ENCODE measurements around the gene TEK. TPM values are rescaled to one million over a fixed set of nuclear protein-coding genes. Genes with fewer than 3 reads are reported as not detected.

TEK gene
- total RNA-seq, 3 donors from 2014 or later: 5.9 to 15.2 (median 14.4) TPM

DNA sequence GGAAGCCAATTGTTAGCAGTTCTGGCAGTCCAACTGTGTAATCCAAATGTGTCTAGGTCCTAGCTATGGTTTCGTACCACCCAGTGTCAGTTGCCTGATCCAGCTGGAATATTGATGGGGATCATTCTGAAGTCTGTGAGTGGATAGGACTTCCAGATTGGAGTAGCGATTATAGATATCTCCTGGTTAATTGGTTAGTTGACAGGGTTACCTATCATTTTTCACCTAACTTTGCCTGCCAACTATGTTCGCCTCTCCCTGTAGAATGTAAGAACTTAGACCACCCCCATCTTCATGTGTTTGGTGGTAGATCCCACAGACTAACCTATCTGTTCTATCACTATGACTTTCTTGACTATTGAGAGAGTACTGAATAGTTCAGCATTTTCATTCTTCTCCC is 59.9 kb downstream of the TEK start:
- no peak overlapping the region for H3K4me3 ChIP-seq
- H3K4me1 ChIP-seq: no peaks in the 10 kb centered on the region
- DNase-seq (ENCODE audit: low spot score in 2 of 2): no peak
- intact Hi-C loops (cut with DNase I; ENCODE audit: low total_unique reads): no loop called here
- H3K27me3 ChIP-seq: no peaks in the 10 kb centered on the region
- TF ChIP-seq POLR2AphosphoS5 (IDR thresholded peaks at IDR 0.05) (no peak), POLR2A (IDR thresholded peaks at IDR 0.05) (no peak)
- TF ChIP-seq, protein P1, sequence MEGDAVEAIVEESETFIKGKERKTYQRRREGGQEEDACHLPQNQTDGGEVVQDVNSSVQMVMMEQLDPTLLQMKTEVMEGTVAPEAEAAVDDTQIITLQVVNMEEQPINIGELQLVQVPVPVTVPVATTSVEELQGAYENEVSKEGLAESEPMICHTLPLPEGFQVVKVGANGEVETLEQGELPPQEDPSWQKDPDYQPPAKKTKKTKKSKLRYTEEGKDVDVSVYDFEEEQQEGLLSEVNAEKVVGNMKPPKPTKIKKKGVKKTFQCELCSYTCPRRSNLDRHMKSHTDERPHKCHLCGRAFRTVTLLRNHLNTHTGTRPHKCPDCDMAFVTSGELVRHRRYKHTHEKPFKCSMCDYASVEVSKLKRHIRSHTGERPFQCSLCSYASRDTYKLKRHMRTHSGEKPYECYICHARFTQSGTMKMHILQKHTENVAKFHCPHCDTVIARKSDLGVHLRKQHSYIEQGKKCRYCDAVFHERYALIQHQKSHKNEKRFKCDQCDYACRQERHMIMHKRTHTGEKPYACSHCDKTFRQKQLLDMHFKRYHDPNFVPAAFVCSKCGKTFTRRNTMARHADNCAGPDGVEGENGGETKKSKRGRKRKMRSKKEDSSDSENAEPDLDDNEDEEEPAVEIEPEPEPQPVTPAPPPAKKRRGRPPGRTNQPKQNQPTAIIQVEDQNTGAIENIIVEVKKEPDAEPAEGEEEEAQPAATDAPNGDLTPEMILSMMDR (IDR thresholded peaks at IDR 0.05): no peak
- H3K9me3 ChIP-seq: no peaks in the 10 kb centered on the region
- no peaks in the 10 kb centered on the region for H3K36me3 ChIP-seq
- no peak overlapping the region for H3K27ac ChIP-seq

DNA sequence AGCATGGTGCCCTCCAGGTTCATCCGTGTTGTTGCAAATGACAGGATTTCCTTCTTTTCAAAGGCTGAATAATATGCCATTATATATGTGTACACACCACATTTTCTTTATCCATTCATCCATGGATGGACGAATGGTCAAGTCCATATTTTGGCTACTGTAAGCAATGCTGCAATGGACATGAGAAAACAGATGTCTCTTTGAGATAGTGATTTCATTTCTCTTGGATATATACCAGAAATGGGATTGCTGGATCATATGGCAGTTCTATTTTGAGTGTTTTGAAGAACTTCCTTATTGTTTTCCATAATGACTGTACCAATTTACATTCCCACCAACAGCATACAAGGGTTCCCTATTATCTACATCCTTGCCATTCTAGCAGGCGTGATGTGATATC is 67.9 kb downstream of the TEK start:
- Histone ChIP-seq H3K4me1 (no peaks in the 10 kb centered on the region), H3K27ac (no peak overlapping the region), H3K36me3 (no peaks in the 10 kb centered on the region), H3K4me3 (no peak overlapping the region), H3K27me3 (no peaks in the 10 kb centered on the region), H3K9me3 (peaks cover 0 to 5% of the 10 kb centered on the region in 2 donors)
- no peak for DNase-seq (ENCODE audit: low spot score in 2 of 2)
- TF ChIP-seq POLR2AphosphoS5 (IDR thresholded peaks at IDR 0.05) (no peak), POLR2A (IDR thresholded peaks at IDR 0.05) (no peak)
- intact Hi-C loops (cut with DNase I; ENCODE audit: low total_unique reads): loop anchor here (5.0 kb wide), 1 partner anchor 390 kb away; no protein-coding TSS in a partner anchor

DNA sequence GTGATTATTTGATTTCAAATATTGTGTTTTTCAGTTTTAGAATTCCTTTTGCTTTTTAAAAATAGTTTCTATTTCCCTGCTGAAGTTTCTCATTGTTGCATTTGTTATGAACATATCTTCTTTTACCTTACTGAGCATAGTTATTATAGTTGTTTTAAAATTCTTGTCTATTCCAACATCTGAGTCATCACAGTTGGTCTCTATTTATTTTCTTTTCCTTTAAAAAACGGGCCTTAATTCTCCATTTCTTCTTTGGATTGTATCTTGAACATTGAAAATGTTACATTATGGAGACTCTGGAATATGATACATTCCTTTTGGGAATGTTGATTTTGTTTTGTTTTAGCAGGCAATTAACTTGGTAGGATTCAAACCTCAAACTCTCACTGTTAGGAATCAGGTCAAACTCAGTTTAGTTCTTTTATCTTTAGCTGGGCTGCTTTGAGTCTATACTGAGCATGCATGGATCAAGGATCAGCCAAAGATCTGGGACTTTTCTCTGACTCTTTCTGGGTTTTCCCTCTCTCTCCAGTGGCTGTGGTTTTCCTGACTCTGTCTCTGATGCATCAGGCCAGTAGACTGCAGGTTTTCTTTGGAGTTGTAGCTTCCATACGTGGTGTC is 70.3 kb downstream of the TEK start:
- Histone ChIP-seq H3K4me1 (no peaks in the 10 kb centered on the region), H3K4me3 (no peak overlapping the region), H3K9me3 (peaks cover 0 to 5% of the 10 kb centered on the region in 2 donors), H3K36me3 (no peaks in the 10 kb centered on the region), H3K27me3 (no peaks in the 10 kb centered on the region), H3K27ac (no peak overlapping the region)
- TF ChIP-seq, protein P1 (IDR thresholded peaks at IDR 0.05): no peak
- TF ChIP-seq POLR2A (IDR thresholded peaks at IDR 0.05) (no peak), POLR2AphosphoS5 (IDR thresholded peaks at IDR 0.05) (no peak)
- intact Hi-C loops (cut with DNase I; ENCODE audit: low total_unique reads): loop anchor here (5.0 kb wide), 1 partner anchor 388 kb away; no protein-coding TSS in a partner anchor
- DNase-seq (ENCODE audit: low spot score in 2 of 2): no peak

DNA sequence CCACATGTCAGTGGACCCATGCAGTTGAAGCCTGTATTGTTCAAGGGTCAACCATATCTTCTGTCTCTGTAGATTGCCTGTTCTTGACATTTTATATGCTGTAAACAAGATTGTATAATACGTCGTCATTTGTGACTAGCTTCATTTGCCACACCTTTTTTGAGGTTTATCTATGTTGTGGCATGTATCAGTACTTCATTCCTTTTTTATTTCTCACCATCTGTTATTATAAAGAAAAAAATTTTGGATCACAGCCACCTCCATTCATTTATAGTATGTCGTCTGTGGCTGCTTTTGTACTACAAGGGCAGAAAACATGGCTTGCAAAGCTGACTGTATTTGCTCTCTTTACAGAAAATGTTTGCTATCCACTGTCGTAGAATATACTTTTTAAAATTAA is 72.4 kb downstream of the TEK start:
- no peaks in the 10 kb centered on the region for H3K27me3 ChIP-seq
- no peak for TF ChIP-seq POLR2AphosphoS5 (IDR thresholded peaks at IDR 0.05)
- TF ChIP-seq, protein P1 (IDR thresholded peaks at IDR 0.05): no peak
- no peak overlapping the region for H3K4me3 ChIP-seq
- H3K27ac ChIP-seq: no peak overlapping the region
- H3K4me1 ChIP-seq: no peaks in the 10 kb centered on the region
- DNase-seq (ENCODE audit: low spot score in 2 of 2): no peak
- intact Hi-C loops (cut with DNase I; ENCODE audit: low total_unique reads): no loop called here
- H3K36me3 ChIP-seq: no peaks in the 10 kb centered on the region
- H3K9me3 ChIP-seq: peaks cover 0 to 5% of the 10 kb centered on the region in 2 donors

DNA sequence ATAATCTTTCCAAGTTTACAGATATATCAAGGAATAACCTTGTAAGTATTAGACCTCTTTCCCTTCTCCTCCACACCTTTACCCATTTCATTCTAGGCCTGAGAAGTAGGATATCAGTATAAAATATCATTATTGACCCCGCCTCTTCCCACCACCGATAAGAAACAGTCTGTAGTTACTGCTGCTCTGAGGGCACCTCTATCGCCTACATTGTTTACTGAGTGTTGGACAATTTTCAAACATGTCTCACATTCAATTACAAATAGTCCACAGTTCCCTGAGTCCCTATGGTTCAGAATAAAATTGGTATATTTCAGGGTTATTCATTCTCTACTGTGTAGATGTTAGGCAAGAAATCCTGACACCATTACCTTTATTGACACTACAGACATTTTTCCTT is 73.4 kb downstream of the TEK start:
- DNase-seq (ENCODE audit: low spot score in 2 of 2): no peak
- Histone ChIP-seq H3K27me3 (no peaks in the 10 kb centered on the region), H3K36me3 (no peaks in the 10 kb centered on the region), H3K9me3 (no peaks in the 10 kb centered on the region), H3K4me1 (no peaks in the 10 kb centered on the region), H3K4me3 (no peak overlapping the region), H3K27ac (no peak overlapping the region)
- TF ChIP-seq POLR2A (IDR thresholded peaks at IDR 0.05) (no peak), POLR2AphosphoS5 (IDR thresholded peaks at IDR 0.05) (no peak)
- TF ChIP-seq, protein P1 (IDR thresholded peaks at IDR 0.05): no peak
- intact Hi-C loops (cut with DNase I; ENCODE audit: low total_unique reads): no loop called here
